Measurements from ENCODE around the gene DUSP14.

DUSP14 gene

DNA sequence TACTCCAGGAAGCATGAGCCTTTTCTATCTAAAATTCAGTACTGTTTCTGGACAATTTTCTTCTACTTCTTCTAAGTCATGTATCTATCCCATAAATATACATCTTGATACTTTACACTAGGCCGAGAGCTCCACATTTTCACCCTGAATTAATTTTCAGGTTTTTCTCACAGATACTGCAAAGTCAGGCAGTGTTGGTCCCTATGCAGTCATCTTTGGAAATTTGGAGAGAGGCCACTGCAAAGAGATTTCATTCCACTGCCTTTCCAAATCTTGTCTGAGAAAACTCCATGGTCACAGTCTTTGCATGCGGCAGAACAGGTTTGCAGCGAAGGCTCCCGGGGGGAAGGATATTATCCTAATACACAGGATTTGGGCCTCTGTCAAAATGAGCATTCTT is 28.2 kb downstream of the DUSP14 start:
- no peak for FAIRE-seq

DNA sequence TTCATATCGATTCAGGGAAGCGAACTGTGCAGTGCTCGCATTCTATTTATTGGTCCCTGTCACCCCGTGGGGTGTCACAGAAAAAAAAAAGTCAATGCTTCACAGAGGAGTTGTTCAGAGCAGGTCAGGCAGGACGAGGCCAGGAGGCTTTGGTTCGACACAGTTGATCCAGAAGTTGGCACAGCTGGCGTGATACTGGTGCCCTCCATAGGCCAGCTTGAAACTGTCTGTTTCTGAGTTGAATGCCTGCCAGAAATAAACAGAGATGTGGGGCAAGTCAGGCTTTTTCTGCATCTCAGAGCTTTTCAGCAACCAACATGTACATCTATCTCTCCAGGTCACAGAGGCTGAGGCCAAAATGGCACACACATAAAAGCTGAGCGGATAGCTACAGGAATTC is 29.1 kb downstream of the DUSP14 start:
- no peak for FAIRE-seq

- FAIRE-seq = no peak
These were observed 29.7 kb downstream of the DUSP14 start for GRCh38 chr17:37519251-37519985.

DNA sequence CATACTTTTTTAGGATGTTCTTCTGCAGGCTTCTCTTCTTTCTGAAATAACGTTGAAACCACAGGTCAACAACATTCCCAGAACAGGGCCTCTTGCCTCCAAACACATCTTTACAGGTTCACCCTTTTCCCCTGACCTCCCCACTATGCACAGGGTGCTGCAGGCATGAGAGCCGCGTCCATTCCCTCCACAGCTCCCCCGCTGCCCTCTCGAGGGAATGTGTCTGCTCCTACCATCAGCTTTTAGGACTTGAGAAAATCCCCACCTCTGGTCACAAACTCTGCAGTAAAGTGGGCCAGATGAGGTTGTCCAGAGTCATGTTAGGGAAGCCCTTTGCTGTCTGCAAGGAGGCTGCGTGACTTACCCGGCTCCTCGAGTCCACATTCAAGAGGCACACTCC is 30.5 kb downstream of the DUSP14 start:
- FAIRE-seq = no peak

DNA sequence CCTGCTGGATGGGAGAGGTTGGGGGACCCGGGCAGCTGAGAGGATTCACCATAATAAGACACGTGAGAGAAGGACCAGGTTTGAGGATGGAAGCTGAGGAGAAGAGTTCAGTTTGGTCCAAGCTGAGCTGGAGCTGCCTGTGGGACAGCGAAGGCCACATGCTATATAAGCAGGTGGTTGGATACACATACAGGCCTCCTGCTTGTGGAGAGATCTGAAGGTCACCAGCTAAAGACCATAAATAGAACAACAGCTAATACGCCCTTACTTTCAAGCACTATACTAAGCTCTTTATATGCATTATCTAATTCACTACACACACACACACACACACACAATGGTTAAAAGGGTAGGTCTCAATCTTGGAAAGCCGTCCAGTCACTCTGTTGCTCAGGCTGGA is 32.1 kb downstream of the DUSP14 start:
- no peak for FAIRE-seq

DNA sequence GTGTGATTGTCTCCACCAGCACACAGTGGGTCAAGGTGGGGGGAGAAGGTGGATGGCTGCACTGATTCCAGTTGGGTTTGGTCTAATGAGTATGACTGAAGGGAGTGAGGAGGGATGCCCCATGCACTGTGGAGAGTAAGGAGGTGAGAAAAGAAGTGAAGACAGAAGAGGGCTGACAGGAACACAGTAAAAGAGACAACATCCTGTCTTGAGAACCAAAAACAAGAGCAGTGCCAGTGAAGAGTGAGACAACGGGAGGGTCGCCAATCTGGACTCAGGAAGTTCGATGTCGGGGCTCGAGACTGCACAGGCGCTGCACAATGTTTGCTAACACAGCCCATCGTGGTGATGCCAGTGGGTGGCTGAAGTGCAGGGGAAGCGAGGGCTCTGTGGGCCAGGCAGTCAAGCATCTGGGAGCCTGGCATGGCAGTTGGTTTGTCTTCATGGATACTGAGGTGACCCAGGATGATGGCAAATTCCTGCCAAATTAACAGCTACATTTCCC is 34.1 kb downstream of the DUSP14 start:
- FAIRE-seq = no peak

DNA sequence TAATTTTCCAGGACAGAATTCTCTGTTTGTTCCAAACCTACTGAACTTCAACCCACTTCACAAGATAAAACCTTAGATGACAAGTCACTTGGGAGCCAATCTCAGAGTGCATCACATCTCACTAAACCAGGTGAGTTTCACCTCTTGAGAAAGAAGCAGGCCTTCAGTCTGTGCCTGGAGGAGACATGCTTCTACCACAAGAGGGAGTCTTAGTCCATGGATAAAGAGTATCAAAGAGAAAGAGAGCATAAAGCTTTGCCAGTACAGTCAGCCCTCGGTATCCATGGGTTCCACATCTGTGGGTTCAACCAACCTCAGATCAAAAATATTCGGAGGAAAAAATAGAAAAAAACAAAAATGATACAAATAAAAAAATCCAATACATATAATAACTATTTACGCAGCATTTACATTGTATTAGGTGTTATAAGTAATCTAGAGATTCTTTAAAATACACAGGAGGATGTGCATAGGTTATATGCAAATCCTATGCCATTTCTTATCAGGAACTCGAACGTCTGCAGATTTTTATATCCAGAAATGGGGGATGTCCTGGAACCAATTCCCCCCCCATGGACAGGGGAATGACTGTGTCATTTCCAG is 37.7 kb downstream of the DUSP14 start:
- FAIRE-seq = no peak

GRCh38 chr17:37530420-37530819 is 40.7 kb downstream of the DUSP14 start:
- FAIRE-seq = no peak

DNA sequence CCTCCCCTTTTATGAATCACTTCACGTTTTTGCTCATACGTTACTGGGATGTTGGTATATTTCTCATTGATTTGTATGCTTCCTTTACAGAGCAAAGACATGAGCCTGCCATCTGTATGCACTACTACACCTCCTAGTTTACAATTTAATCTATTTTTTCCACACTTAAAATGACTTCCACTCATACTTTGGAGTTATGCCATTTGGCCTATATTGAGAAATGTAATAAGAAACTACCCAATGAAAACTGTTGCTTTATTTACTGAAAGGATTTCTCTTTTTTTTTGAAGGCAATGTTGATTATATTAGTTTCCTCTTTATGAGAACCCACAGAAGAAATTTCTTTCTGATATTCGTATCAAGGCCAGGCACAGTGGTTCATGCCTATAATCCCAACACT is 43.1 kb downstream of the DUSP14 start:
- FAIRE-seq = no peak

DNA sequence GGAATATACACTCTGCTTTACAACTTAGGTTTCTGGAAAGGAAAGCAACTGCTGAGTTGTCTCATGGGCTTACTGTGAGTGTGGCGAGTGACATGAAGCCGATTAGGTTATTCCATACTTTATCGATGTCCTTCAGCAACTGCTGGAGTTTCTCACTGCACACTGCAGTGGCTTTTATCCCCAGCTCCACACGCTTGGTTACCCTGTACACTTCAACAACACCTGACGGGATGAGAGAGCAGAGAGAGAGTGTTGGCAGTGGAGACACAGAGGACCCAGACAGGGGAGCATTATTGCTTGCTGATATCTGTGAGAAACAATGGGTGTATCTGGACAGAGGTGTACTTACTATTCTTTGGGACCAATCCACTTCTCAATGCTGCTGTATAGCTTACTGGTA is 46.2 kb downstream of the DUSP14 start:
- FAIRE-seq = no peak

DNA sequence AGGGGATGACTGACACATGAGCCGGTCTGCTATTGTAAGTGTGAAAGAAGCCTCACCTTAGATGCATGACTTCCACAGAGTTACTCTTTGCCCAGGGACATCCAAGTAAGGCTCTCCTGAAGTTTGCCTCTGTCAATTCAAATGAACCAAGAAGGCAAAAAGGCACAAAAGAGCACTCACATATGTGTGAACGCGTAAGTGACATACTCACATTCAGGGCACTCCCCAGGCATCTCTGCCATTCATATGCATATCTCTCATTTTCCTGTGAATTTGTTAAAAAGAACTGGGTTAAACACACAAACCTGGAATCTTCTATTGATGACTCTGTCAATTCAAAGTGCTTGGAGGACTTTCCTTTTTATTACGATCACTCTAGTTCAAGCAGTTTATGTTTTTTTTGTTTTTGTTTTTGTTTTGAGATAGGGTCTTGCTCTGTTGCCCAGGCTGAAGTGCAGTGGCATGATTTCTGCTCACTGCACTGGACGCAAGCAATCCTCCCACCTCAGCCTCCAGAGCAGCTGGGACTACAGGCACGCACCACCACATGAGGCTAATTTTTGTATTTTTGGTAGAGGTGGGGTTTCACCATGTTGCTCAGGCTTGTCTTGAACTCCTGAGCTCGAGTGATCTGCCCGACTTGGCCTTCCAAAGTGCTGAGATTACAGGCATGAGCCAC is 49.4 kb downstream of the DUSP14 start:
- FAIRE-seq = no peak

GRCh38 chr17:37541880-37542660 is 52.4 kb downstream of the DUSP14 start:
- FAIRE-seq = no peak

DNA sequence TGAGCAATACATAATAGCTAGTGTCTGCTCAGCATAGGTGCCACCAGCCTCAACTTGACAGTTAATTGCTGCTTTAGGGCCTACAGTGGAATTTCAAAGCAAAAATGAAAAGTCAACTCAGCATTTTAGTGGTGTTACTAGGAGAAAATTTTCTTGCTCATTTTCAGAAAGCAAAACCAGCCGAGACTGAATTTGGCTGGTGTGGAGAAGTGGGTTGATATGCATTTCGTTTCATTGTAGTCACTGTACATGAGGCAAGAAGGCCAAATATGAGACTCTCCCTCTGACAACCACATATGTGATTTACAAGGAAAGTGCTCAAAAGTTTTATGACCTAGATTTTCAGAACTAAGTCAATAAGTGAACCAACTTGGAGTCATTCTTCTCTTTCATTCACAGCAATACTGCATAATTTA is 54.0 kb downstream of the DUSP14 start:
- no peak for FAIRE-seq

DNA sequence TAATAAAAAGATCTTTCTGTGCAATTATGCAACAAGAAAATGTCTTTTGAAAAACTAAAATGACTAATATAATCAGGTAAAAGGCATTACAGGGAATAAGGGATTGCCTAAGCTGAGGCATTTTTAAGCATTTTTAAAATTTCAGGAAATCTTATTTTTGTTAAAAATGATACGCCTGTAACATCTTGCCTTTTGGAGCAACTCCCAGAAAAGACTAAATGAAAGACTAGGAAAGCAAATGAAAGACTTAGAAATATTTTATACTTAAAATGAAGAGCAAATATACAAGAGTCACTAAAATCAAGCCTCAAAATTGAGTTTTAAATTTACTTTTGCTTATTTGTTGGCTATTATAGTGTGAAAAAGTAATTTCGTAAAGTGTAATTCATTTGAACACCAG is 55.8 kb downstream of the DUSP14 start:
- FAIRE-seq = no peak

DNA sequence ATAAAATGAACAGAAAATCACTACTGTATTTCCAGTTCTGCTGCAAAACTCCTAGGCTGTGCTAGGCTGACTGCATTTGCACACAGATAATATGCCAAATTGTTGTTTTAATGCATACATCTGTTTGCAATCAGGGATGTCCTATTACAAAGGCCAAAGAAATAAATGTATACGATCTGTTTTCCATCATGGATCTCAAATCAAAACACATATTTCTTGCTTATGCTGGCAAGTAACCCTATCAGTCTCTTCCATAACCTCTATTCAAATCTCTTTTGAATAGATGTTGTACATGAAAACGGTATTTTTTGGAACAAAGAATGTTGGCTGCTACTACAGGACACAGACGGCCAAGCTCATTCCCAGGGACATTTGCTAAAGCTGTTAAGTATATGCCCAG is 56.6 kb downstream of the DUSP14 start:
- FAIRE-seq = no peak

GRCh38 chr17:37547986-37548385 is 58.3 kb downstream of the DUSP14 start:
- FAIRE-seq = no peak

DNA sequence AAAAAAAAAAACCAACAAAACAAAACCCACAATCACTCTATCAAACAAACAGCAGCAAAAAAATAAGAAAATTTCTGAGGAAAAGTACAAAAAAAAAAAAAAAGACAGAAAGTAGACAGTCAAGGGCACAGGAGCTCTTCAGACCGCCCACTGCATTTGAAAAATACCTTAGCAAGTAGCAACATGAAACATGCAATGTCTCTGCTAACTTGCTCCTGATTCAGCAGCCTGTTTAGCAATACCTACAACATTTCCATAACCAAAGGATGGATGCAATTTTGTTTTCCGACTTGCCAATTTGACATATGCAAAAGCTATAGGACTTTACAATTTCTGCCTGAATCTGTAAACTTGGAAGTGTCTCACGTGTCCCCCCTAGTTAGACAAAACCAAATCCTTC is 62.1 kb downstream of the DUSP14 start:
- no peak for FAIRE-seq

DNA sequence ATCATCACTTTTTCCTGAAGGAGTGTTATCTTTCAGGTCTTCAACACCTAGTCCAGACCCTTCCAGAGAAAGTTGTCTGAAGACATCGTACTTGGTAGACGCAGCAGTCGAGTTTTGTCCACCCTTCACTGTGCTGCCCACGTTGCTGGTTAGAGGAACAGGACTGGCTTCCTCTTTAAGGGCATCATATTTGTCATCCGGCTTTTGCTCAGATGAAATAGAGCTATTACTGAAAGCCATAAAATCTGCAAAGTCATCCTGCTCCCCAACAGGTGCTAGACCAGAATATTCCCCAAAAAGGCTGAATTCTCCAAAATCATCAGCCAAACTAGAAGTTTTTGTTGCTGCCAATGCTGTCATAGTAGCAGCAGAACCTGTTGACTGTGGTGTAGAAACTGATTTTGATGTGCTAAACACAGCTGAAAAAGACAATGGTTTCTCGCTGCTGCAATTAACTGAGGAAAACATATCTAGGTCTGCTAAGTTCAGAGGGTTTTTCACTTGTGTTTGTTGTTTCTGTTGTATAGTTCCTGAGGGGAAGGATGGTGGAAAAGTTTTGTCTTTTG is 63.8 kb downstream of the DUSP14 start:
- no peak for FAIRE-seq

GRCh38 chr17:37555386-37555785 is 65.7 kb downstream of the DUSP14 start:
- no peak for FAIRE-seq

DNA sequence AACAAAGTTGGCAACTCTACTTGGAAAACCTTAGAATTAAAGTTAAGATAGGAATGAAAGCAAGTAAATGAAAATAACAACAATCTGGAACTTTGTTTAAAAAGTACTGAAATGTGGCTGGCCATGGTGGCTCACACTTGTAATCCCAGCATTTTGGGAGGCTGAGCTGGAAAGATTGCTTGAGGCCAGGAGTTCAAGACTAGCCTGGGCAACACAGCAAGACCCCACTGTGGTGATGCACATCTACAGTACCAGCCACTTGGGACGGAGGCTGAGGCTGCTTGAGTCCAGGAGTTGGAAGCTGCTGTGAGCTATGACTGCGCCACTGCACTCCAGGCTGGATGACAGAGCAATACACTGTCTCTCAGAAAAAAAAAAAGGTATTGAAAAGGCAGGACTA is 67.8 kb downstream of the DUSP14 start:
- FAIRE-seq = no peak

DNA sequence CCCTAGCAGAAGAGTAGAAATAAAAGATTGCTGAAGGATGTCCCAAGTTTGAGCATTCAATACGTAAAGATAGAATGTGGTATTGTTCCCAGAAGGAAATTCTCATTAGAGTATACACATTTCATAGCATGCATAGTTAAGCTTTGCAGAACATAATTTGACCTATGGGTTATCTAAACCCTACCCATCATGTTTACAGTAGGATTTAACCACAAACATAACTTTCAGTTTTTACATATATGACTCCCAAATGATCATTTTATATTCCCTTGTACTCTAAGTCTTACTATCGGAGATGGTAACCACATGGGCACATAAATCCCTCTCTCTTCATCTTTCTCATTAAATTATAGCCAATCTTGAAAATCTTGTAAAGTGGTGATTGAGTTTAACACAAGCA is 68.6 kb downstream of the DUSP14 start:
- FAIRE-seq = no peak

DNA sequence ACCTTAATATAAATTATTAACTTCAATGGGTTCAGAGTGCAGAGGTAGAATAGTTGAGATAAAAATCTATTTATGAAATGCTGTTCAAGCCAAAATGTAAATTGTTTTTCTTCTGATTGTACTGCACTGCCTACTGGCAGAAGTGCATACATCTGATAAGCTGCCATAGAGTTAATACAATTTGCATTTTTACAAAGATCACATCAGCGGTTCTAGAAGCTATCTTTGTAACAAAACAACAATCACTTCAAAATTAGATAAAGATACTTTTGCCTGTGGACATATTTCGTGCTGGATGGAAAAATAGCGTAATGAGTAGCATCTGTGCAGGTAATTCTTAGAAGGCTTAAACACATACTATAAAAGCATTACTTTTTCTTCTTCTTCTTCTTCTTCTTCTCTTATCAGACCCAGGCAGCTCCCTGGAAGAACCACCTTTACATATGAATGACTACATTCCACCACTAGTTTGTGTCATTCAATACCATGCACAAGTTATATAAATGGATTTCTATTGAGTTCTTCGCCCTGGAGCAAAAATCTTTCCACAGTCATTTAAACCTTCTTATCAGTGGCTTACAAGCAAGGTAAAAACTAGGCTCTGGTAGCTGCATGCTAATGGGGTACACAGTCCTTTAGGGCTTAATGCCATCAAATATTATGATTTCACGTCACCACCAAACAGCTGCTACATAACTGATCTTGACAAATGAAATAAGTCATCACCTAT is 72.5 kb downstream of the DUSP14 start:
- no peak for FAIRE-seq

Measured in islet of Langerhans (tissue), 1 donor.